ENCODE measurements around the gene IL1RAPL1.

Gene IL1RAPL1

GRCh38 chrX:28586286-28586685 is 960 bp upstream of the IL1RAPL1 start:
- Histone ChIP-seq H3K9me3 (no peaks in the 10 kb centered on the region), H3K4me3 (ENCODE audit: low read depth, low read length) (no peak overlapping the region; the same call in 1 of the 2 replicates), H3K36me3 (no peaks in the 10 kb centered on the region), H3K4me1 (no peaks in the 10 kb centered on the region), H3K27me3 (no peaks in the 10 kb centered on the region)
- no peak for DNase-seq
- TF ChIP-seq CTCF (IDR thresholded peaks at IDR 0.05; ENCODE audit: low read depth, low read length): no peak

GRCh38 chrX:28589046-28589445 is 1.8 kb downstream of the IL1RAPL1 start:
- Histone ChIP-seq H3K4me3 (ENCODE audit: low read depth, low read length) (no peak overlapping the region; the same call in 1 of the 2 replicates), H3K9me3 (no peaks in the 10 kb centered on the region), H3K27me3 (no peaks in the 10 kb centered on the region), H3K36me3 (no peaks in the 10 kb centered on the region), H3K4me1 (no peaks in the 10 kb centered on the region)
- no peak for TF ChIP-seq CTCF (IDR thresholded peaks at IDR 0.05; ENCODE audit: low read depth, low read length)
- DNase-seq: no peak

GRCh38 chrX:28590396-28590795 is 3.1 kb downstream of the IL1RAPL1 start:
- DNase-seq: no peak
- H3K36me3 ChIP-seq: no peaks in the 10 kb centered on the region
- TF ChIP-seq CTCF (IDR thresholded peaks at IDR 0.05; ENCODE audit: low read depth, low read length): no peak
- no peak overlapping the region for H3K4me3 ChIP-seq (ENCODE audit: low read depth, low read length)
- no peaks in the 10 kb centered on the region for H3K27me3 ChIP-seq
- H3K4me1 ChIP-seq: no peaks in the 10 kb centered on the region
- no peaks in the 10 kb centered on the region for H3K9me3 ChIP-seq

- Histone ChIP-seq H3K36me3 (no peaks in the 10 kb centered on the region), H3K27me3 (no peaks in the 10 kb centered on the region), H3K9me3 (no peaks in the 10 kb centered on the region), H3K4me1 (no peaks in the 10 kb centered on the region), H3K4me3 (ENCODE audit: low read depth, low read length) (no peak overlapping the region)
- no peak for TF ChIP-seq CTCF (IDR thresholded peaks at IDR 0.05; ENCODE audit: low read depth, low read length)
- no peak for DNase-seq
Observed at GRCh38 chrX:28591542-28591941, 4.3 kb downstream of the IL1RAPL1 start.

- no peaks in the 10 kb centered on the region for H3K27me3 ChIP-seq
- TF ChIP-seq CTCF (IDR thresholded peaks at IDR 0.05; ENCODE audit: low read depth, low read length): no peak
- H3K4me3 ChIP-seq (ENCODE audit: low read depth, low read length): no peak overlapping the region
- H3K9me3 ChIP-seq: no peaks in the 10 kb centered on the region
- DNase-seq: no peak
- H3K4me1 ChIP-seq: no peaks in the 10 kb centered on the region
- H3K36me3 ChIP-seq: no peaks in the 10 kb centered on the region
Observed at GRCh38 chrX:28595346-28595745, 8.1 kb downstream of the IL1RAPL1 start.

- no peaks in the 10 kb centered on the region for H3K27me3 ChIP-seq
- TF ChIP-seq CTCF (IDR thresholded peaks at IDR 0.05; ENCODE audit: low read depth, low read length): no peak
- no peaks in the 10 kb centered on the region for H3K9me3 ChIP-seq
- H3K4me1 ChIP-seq: no peaks in the 10 kb centered on the region
- H3K4me3 ChIP-seq (ENCODE audit: low read depth, low read length): no peak overlapping the region
- no peaks in the 10 kb centered on the region for H3K36me3 ChIP-seq
- no peak for DNase-seq
Observed at GRCh38 chrX:28599957-28600356, 12.7 kb downstream of the IL1RAPL1 start.
